ENCODE results near the gene SAP30. TPM values are rescaled to one million over a fixed set of nuclear protein-coding genes. Genes with fewer than 3 reads are reported as not detected.

The SAP30 gene
- total RNA-seq, 1 donor from 2014 or later, result 8.8 TPM

- Histone ChIP-seq H3K4me2 (ENCODE audit: low read length) (no peak overlapping the region), H3K27me3 (ENCODE audit: insufficient read depth, low read length) (no peaks in the 10 kb centered on the region), H3K27ac (ENCODE audit: low read depth, low read length) (no peak overlapping the region), H2AFZ (ENCODE audit: low read depth, low read length) (no peak overlapping the region), H4K20me1 (ENCODE audit: insufficient read depth, low read length) (no peaks in the 10 kb centered on the region), H3K4me3 (ENCODE audit: insufficient read depth, low read depth, low read length) (no peak overlapping the region), H3K79me2 (ENCODE audit: insufficient read depth, low read length) (no peaks in the 10 kb centered on the region), H3K4me1 (ENCODE audit: insufficient read depth, low read length) (no peaks in the 10 kb centered on the region), H3K9me3 (ENCODE audit: insufficient read depth, low read depth, low read length) (no peaks in the 10 kb centered on the region), H3K9ac (ENCODE audit: low read length) (no peak overlapping the region), H3K36me3 (ENCODE audit: insufficient read depth, low read length) (peaks cover 3% of the 10 kb centered on the region)
- Mint-ChIP-seq H3K27me3 (ENCODE audit: low read depth, unreplicated experiment) (no peaks in the 10 kb centered on the region), H3K36me3 (ENCODE audit: low read depth, unreplicated experiment) (no peaks in the 10 kb centered on the region), H3K4me1 (ENCODE audit: low read depth, unreplicated experiment) (peaks cover 3% of the 10 kb centered on the region), H3K9me3 (ENCODE audit: unreplicated experiment) (no peaks in the 10 kb centered on the region), H3K4me3 (ENCODE audit: unreplicated experiment) (no peak overlapping the region), H3K27ac (ENCODE audit: unreplicated experiment) (no peak overlapping the region)
- no peak for TF ChIP-seq EZH2 (IDR thresholded peaks at IDR 0.05; ENCODE audit: insufficient read depth, low read length)
- TF ChIP-seq CTCF (IDR thresholded peaks at IDR 0.05; ENCODE audit: insufficient read depth, low read depth, low read length), result no peak
- no peak for FAIRE-seq
- no peak for DNase-seq (ENCODE audit: low read depth)
Measured at GRCh38 chr4:173380987-173381386, 10.2 kb downstream of the SAP30 start.

DNA sequence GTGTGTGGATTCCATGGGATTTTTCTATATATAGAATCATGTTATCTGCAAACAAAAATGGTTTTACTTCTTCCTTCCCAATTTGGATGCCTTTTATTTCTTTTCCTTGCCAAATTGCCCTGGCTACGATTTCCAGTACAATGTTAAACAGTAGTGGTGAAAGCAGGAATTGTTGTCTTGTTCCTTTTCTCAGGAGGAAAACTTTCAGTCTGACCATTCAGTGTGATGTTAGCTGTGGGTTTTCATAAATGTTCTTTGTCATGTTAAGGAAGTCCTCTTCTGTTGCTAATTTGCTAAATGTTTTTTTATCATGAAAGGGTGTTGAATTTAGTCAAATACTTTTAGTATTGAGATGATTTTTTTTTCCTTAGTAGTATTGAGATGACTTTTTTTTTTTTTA lies 10.9 kb downstream of the SAP30 start:
- H3K79me2 ChIP-seq (ENCODE audit: insufficient read depth, low read length), result no peaks in the 10 kb centered on the region
- FAIRE-seq (no peak), DNase-seq (ENCODE audit: low read depth) (no peak)
- H3K36me3 Mint-ChIP-seq (ENCODE audit: low read depth, unreplicated experiment), result no peaks in the 10 kb centered on the region
- H3K9me3 Mint-ChIP-seq (ENCODE audit: unreplicated experiment), result no peaks in the 10 kb centered on the region
- no peaks in the 10 kb centered on the region for H3K4me1 ChIP-seq (ENCODE audit: insufficient read depth, low read length)
- H3K36me3 ChIP-seq (ENCODE audit: insufficient read depth, low read length), result peaks cover 3% of the 10 kb centered on the region
- no peak overlapping the region for H3K9ac ChIP-seq (ENCODE audit: low read length)
- no peak overlapping the region for H3K27ac ChIP-seq (ENCODE audit: low read depth, low read length)
- TF ChIP-seq CTCF (IDR thresholded peaks at IDR 0.05; ENCODE audit: insufficient read depth, low read depth, low read length), result no peak
- TF ChIP-seq EZH2 (IDR thresholded peaks at IDR 0.05; ENCODE audit: insufficient read depth, low read length), result no peak
- no peaks in the 10 kb centered on the region for H3K27me3 Mint-ChIP-seq (ENCODE audit: low read depth, unreplicated experiment)
- no peak overlapping the region for H3K4me3 Mint-ChIP-seq (ENCODE audit: unreplicated experiment)
- H2AFZ ChIP-seq (ENCODE audit: low read depth, low read length), result no peak overlapping the region
- no peak overlapping the region for H3K4me2 ChIP-seq (ENCODE audit: low read length)
- no peaks in the 10 kb centered on the region for H3K27me3 ChIP-seq (ENCODE audit: insufficient read depth, low read length)
- no peaks in the 10 kb centered on the region for H3K9me3 ChIP-seq (ENCODE audit: insufficient read depth, low read depth, low read length)
- no peak overlapping the region for H3K27ac Mint-ChIP-seq (ENCODE audit: unreplicated experiment)
- H3K4me3 ChIP-seq (ENCODE audit: insufficient read depth, low read depth, low read length), result no peak overlapping the region
- H4K20me1 ChIP-seq (ENCODE audit: insufficient read depth, low read length), result no peaks in the 10 kb centered on the region
- peaks cover 3% of the 10 kb centered on the region for H3K4me1 Mint-ChIP-seq (ENCODE audit: low read depth, unreplicated experiment)

DNA sequence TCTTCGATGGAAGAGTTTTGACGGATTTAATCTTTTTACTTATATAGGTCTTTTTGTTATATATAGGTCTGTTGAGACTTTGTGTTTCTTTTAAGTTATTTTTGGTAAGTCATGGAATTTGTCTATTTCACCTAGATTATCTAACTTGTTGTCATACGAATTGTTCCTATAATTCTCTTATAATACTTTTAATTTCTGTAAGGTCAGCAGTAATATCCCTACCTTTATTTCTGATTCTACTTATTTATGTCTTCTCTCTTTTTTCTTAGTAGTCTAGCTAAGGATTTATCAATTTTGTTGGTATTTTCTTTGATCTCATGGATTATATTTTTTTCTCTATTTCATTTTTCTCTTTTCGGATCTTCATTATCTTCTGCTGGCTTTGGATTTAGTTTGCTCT lies 11.6 kb downstream of the SAP30 start:
- Mint-ChIP-seq H3K27ac (ENCODE audit: unreplicated experiment) (no peak overlapping the region), H3K4me1 (ENCODE audit: low read depth, unreplicated experiment) (peaks cover 3% of the 10 kb centered on the region), H3K9me3 (ENCODE audit: unreplicated experiment) (no peaks in the 10 kb centered on the region), H3K4me3 (ENCODE audit: unreplicated experiment) (no peak overlapping the region), H3K36me3 (ENCODE audit: low read depth, unreplicated experiment) (no peaks in the 10 kb centered on the region), H3K27me3 (ENCODE audit: low read depth, unreplicated experiment) (no peaks in the 10 kb centered on the region)
- no peaks in the 10 kb centered on the region for H3K36me3 ChIP-seq (ENCODE audit: insufficient read depth, low read length)
- H4K20me1 ChIP-seq (ENCODE audit: insufficient read depth, low read length), result no peaks in the 10 kb centered on the region
- FAIRE-seq, result no peak
- no peak overlapping the region for H3K4me2 ChIP-seq (ENCODE audit: low read length)
- no peak overlapping the region for H2AFZ ChIP-seq (ENCODE audit: low read depth, low read length)
- no peaks in the 10 kb centered on the region for H3K79me2 ChIP-seq (ENCODE audit: insufficient read depth, low read length)
- TF ChIP-seq CTCF (IDR thresholded peaks at IDR 0.05; ENCODE audit: insufficient read depth, low read depth, low read length) (no peak), EZH2 (IDR thresholded peaks at IDR 0.05; ENCODE audit: insufficient read depth, low read length) (no peak)
- no peaks in the 10 kb centered on the region for H3K4me1 ChIP-seq (ENCODE audit: insufficient read depth, low read length)
- no peaks in the 10 kb centered on the region for H3K9me3 ChIP-seq (ENCODE audit: insufficient read depth, low read depth, low read length)
- H3K27me3 ChIP-seq (ENCODE audit: insufficient read depth, low read length), result no peaks in the 10 kb centered on the region
- H3K27ac ChIP-seq (ENCODE audit: low read depth, low read length), result no peak overlapping the region
- H3K4me3 ChIP-seq (ENCODE audit: insufficient read depth, low read depth, low read length), result no peak overlapping the region
- DNase-seq (ENCODE audit: low read depth), result no peak
- no peak overlapping the region for H3K9ac ChIP-seq (ENCODE audit: low read length)

Data from astrocyte (in vitro differentiated cells and primary cell).